Psoas muscle (tissue), 8 donors: ENCODE data around the gene TDRD1. TPM values are rescaled to one million over a fixed set of nuclear protein-coding genes. Genes with fewer than 3 reads are reported as not detected.

Experiments
- ATAC-seq, 4 donors: fragments of 200-7000 bp; cut with Tn5 transposase; one replicate each; pipeline ENCODE4 v1.9.1; 2020; ENCODE audit warnings: moderate library complexity in 3 of 4, mild to moderate bottlenecking in 2 of 4
- DNase-seq, 2 donors: peaks; one replicate each; pipeline ENCODE4 v3.0.0-alpha.2; 2020
- H3K27ac ChIP-seq: fragments of 200-600 bp; one replicate; pipeline ENCODE4 v1.8.0; 2022
- H3K27me3 ChIP-seq, 3 donors: fragments of 200-600 bp in 1 of 3; one replicate each; pipeline versions ENCODE4 v1.6.1 to v1.8.0; 2013 to 2022; ENCODE audit warnings: low read length in 2 of 3, mild to moderate bottlenecking in 2 of 3, moderate library complexity in 1 of 3; ENCODE audit not compliant: insufficient read depth in 3 of 3
- H3K36me3 ChIP-seq, 2 donors: fragments of 200-600 bp in 1 of 2; one replicate each; pipeline versions ENCODE4 v1.6.1 to v1.8.0; 2013 to 2022; ENCODE audit warnings: low read depth in 1 of 2, mild to moderate bottlenecking in 1 of 2, moderate library complexity in 1 of 2; ENCODE audit not compliant: insufficient read depth in 1 of 2
- H3K4me1 ChIP-seq: fragments of 200-600 bp; one replicate; pipeline ENCODE4 v1.8.0; 2022
- H3K4me3 ChIP-seq: fragments of 200-600 bp; one replicate; pipeline ENCODE4 v1.8.0; 2022; ENCODE audit warnings: mild to moderate bottlenecking
- H3K9me3 ChIP-seq: fragments of 200-600 bp; one replicate; pipeline ENCODE4 v1.8.0; 2022
- CTCF ChIP-seq: fragments of 200-600 bp; IDR thresholded peaks from one replicate; pipeline ENCODE4 v1.8.0; 2022; ENCODE audit warnings: antibody characterized with exemption
- WGBS, 3 donors: extraction: QIAGEN DNeasy Blood & Tissue Kit; methylation state at CpG; one replicate each; pipeline versions ENCODE4 v1.1.6 to v1.1.7; 2013; 5-methylcytosine and 5-hydroxymethylcytosine counted together
- intact Hi-C, 2 donors: fragments of 100-400 bp; cut with DNase I; formaldehyde crosslinking; loops; one replicate each; pipeline versions ENCODE4 v1.11.0 to v1.14.2; 2022
- polyA plus RNA-seq, 3 donors: library from polyadenylated mRNA; stranded (reverse); fragments of 200-250 nt; gene quantifications; one replicate each; pipeline ENCODE4 v1.2.3, GENCODE V29; 2013
- total RNA-seq, 4 donors: library from RNA; stranded (reverse); fragmentation: NEBNext Ultra II Directional in 2 of 4; extraction: Animal tissue kit (Norgen Biotek cat#: 25700) in 2 of 4; gene quantifications; one replicate each; pipeline versions ENCODE4 v1.2.1 to v1.2.4, GENCODE V29; 2021 to 2023
- donor health status: healthy with polysubstance abuse.
- donor health status: DM: no; HTN: no; CAD: no; lungs with moderate emphysema.
- donor health status: Bipolar disorder and iron deficiency.
- donor health status: healthy.
- donor health status: DM: yes; HTN: yes; CAD: no.
- donor health status: DM: no; HTN: no; CAD: no.
- donor health status: DM: no; HTN: no; CAD: no.
- donor health status: DM: yes; HTN: yes; CAD: no.

Gene TDRD1
- total and polyA plus RNA-seq, 7 donors = 0.03 to 0.26 (median 0.20) TPM; not detected in 4

- WGBS, 3 donors = 57 to 64% (median 62%) methylated on average over 3 of the region's 3 CpGs
- DNase-seq (no peak), ATAC-seq (no peak)
- Histone ChIP-seq H3K4me1 (peaks cover 2% of the 10 kb centered on the region), H3K36me3 (no peaks in the 10 kb centered on the region), H3K27me3 (no peaks in the 10 kb centered on the region), H3K4me3 (no peak overlapping the region), H3K9me3 (no peaks in the 10 kb centered on the region), H3K27ac (no peak overlapping the region)
- intact Hi-C loops = no loop called here
- no peak for TF ChIP-seq CTCF
These were observed 49.0 kb downstream of the TDRD1 start for GRCh38 chr10:114228156-114228555.

GRCh38 chr10:114232561-114233176 lies 53.5 kb downstream of the TDRD1 start:
- Histone ChIP-seq H3K27me3 (peaks cover 0 to 24% (median 0%) of the 10 kb centered on the region in 3 donors), H3K4me1 (no peaks in the 10 kb centered on the region), H3K9me3 (no peaks in the 10 kb centered on the region), H3K4me3 (no peak overlapping the region), H3K36me3 (no peaks in the 10 kb centered on the region), H3K27ac (no peak overlapping the region)
- no peak for TF ChIP-seq CTCF
- ATAC-seq (no peak), DNase-seq (no peak)
- intact Hi-C loops = no loop called here
- 60 to 74% (median 74%) methylated on average over 4 of the region's 4 CpGs for WGBS, 3 donors

- Histone ChIP-seq H3K27me3 (peaks cover 0 to 32% (median 0%) of the 10 kb centered on the region in 3 donors), H3K36me3 (no peaks in the 10 kb centered on the region), H3K4me3 (no peak overlapping the region), H3K9me3 (no peaks in the 10 kb centered on the region), H3K27ac (no peak overlapping the region), H3K4me1 (no peaks in the 10 kb centered on the region)
- WGBS, 3 donors = 12 to 25% (median 19%) methylated on average over 6 of the region's 6 CpGs
- intact Hi-C loops = no loop called here
- DNase-seq = no peak
- TF ChIP-seq CTCF = no peak
- no peak for ATAC-seq
These were observed 54.3 kb downstream of the TDRD1 start for GRCh38 chr10:114233482-114233881.

DNA sequence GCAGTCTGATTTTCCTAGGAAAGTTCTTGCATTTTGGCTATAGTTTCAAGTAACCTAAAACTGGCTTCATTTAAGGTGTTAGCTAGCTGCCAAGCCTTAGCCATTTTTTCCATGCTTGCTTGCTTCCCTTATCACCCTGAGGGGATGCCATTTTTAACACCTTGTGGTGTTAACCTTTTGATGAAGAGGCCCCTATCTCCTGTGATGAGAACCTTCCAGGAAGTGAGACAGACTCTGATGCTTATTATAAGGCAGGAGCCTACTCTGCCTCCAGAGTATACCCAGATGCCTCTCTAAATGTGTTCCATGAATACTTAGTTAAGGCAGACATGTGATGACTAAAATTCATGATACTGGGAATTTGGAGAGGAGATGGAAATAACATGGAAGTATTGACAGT lies 55.0 kb downstream of the TDRD1 start:
- ATAC-seq = no peak
- Histone ChIP-seq H3K9me3 (no peaks in the 10 kb centered on the region), H3K27me3 (peaks cover 0 to 39% (median 0%) of the 10 kb centered on the region in 3 donors), H3K4me3 (no peak overlapping the region), H3K27ac (no peak overlapping the region), H3K4me1 (peaks cover 5% of the 10 kb centered on the region), H3K36me3 (no peaks in the 10 kb centered on the region)
- TF ChIP-seq CTCF = no peak
- DNase-seq = no peak
- intact Hi-C loops = no loop called here
